Stimulated activated CD8-positive, alpha-beta memory T cell treated with anti-CD3 and anti-CD28 coated beads, Interleukin-2, amount 100 ng/mL, for 48 hours (primary cell): ENCODE results near the gene IL31.
"Not testable (repeated sequence)": the region's sequence is repeated elsewhere in the genome, so short reads cannot be mapped to it uniquely, and the experiment has no call there.

Source experiments
- DNase-seq, 2 donors: peaks; one replicate each; pipeline ENCODE4 v3.0.0-alpha.2; 2020; ENCODE audit warnings: low read depth in 2 of 2

The IL31 gene

GRCh38 chr12:122174155-122174845 lies at the start of gene IL31:
Gene IL31, minus strand, starts transcription at chr12:122174221. Its CDS starts 49 bp downstream, at chr12:122174172.
- DNase-seq = peak in 1 of 2 donors; percentile 40

- DNase-seq = no peak
These were observed 42.4 kb upstream of the IL31 start for GRCh38 chr12:122216445-122216844.

GRCh38 chr12:122215771-122216170 lies 41.8 kb upstream of the IL31 start:
- DNase-seq = no peak

GRCh38 chr12:122208073-122208820 lies 34.2 kb upstream of the IL31 start:
- DNase-seq = no peak

GRCh38 chr12:122207391-122207790 lies 33.4 kb upstream of the IL31 start:
- DNase-seq = no peak

- no peak for DNase-seq
These were observed 33.0 kb upstream of the IL31 start for GRCh38 chr12:122206976-122207375.

- no peak for DNase-seq
These were observed 32.3 kb upstream of the IL31 start for GRCh38 chr12:122206111-122206881.

GRCh38 chr12:122205053-122205925 lies 31.3 kb upstream of the IL31 start:
- no peak for DNase-seq

- no peak for DNase-seq
These were observed 30.4 kb upstream of the IL31 start for GRCh38 chr12:122204167-122205052.

GRCh38 chr12:122203301-122204166 lies 29.5 kb upstream of the IL31 start, which contains the start of gene B3GNT4:
Gene B3GNT4, plus strand, starts transcription at chr12:122203709. Its CDS starts 910 bp downstream, at chr12:122204619.
- DNase-seq = peak; percentile 38 to 58

- not testable (repeated sequence) for DNase-seq
These were observed 28.8 kb upstream of the IL31 start for GRCh38 chr12:122202811-122203210.

GRCh38 chr12:122202017-122202416 lies 28.0 kb upstream of the IL31 start:
- no peak for DNase-seq

GRCh38 chr12:122201381-122201780 lies 27.4 kb upstream of the IL31 start:
- DNase-seq = no peak

GRCh38 chr12:122200541-122201175 lies 26.6 kb upstream of the IL31 start:
- no peak for DNase-seq

GRCh38 chr12:122199484-122200355 lies 25.7 kb upstream of the IL31 start:
- no peak for DNase-seq

GRCh38 chr12:122197612-122197966 lies 23.6 kb upstream of the IL31 start:
- no peak for DNase-seq

GRCh38 chr12:122195405-122195804 lies 21.4 kb upstream of the IL31 start:
- no peak for DNase-seq

GRCh38 chr12:122194804-122195203 lies 20.8 kb upstream of the IL31 start:
- no peak for DNase-seq
